MM.1S (cell line): ENCODE measurements around the gene NUDT14.
A peak's percentile ranks its signal among the peaks of the same experiment; 100 is the strongest.

Experiments used
- DNase-seq: peaks from one replicate; pipeline ENCODE4 v3.0.0-alpha.2; 2015
- H2AFZ ChIP-seq: fragments of 300-600 bp; sonication (generic); 2 replicates; pipeline ENCODE4 v1.6.0; 2016; ENCODE audit warnings: antibody characterized with exemption, low read length
- H3F3A ChIP-seq: fragments of 300-600 bp; sonication (generic); 2 replicates; pipeline ENCODE4 v1.6.1; 2016; ENCODE audit warnings: mild to moderate bottlenecking, antibody characterized with exemption, low read length, moderate library complexity, mixed read lengths; ENCODE audit not compliant: insufficient read depth
- H3K27ac ChIP-seq: fragments of 300-600 bp; sonication (generic); 2 replicates; pipeline ENCODE4 v1.5.1; 2016; ENCODE audit warnings: mild to moderate bottlenecking, low read length
- H3K27me3 ChIP-seq: fragments of 300-600 bp; sonication (generic); replicated peaks from 2 replicates; pipeline ENCODE4 v1.6.0; 2016; ENCODE audit warnings: low read length; ENCODE audit not compliant: insufficient read depth
- H3K36me3 ChIP-seq: fragments of 300-600 bp; sonication (generic); replicated peaks from 2 replicates; pipeline ENCODE4 v1.6.1; 2016; ENCODE audit warnings: mild to moderate bottlenecking, low read length, mixed read lengths; ENCODE audit not compliant: insufficient read depth
- H3K4me1 ChIP-seq: fragments of 300-600 bp; sonication (generic); 2 replicates; pipeline ENCODE4 v1.6.1; 2016; ENCODE audit warnings: low read length, mixed read lengths
- H3K4me2 ChIP-seq: fragments of 300-600 bp; sonication (generic); 2 replicates; pipeline ENCODE4 v1.6.0; 2016; ENCODE audit warnings: low read depth, low read length
- H3K4me3 ChIP-seq: fragments of 300-600 bp; sonication (generic); 2 replicates; pipeline ENCODE4 v1.5.1; 2016; ENCODE audit warnings: low read length, mixed read lengths
- H3K79me2 ChIP-seq: fragments of 300-600 bp; sonication (generic); 2 replicates; pipeline ENCODE4 v1.6.1; 2016; ENCODE audit warnings: mixed run types, low read length, mixed read lengths
- H3K9ac ChIP-seq: fragments of 300-600 bp; sonication (generic); 2 replicates; pipeline ENCODE4 v1.6.1; 2016; ENCODE audit warnings: low read length, mixed read lengths
- H3K9me2 ChIP-seq: fragments of 300-600 bp; sonication (generic); replicated peaks from 2 replicates; pipeline ENCODE4 v1.6.1; 2016; ENCODE audit warnings: mild to moderate bottlenecking, low read length, mixed read lengths; ENCODE audit not compliant: insufficient read depth
- H3K9me3 ChIP-seq: fragments of 300-600 bp; sonication (generic); replicated peaks from 2 replicates; pipeline ENCODE4 v1.6.1; 2016; ENCODE audit warnings: mild to moderate bottlenecking, low read length, mixed read lengths; ENCODE audit not compliant: insufficient read depth
- H4K20me1 ChIP-seq: fragments of 300-600 bp; sonication (generic); 2 replicates; pipeline ENCODE4 v1.6.1; 2016; ENCODE audit warnings: mild to moderate bottlenecking, low read length, moderate library complexity, mixed read lengths; ENCODE audit not compliant: insufficient read depth
- EZH2 ChIP-seq: fragments of 300-600 bp; sonication (generic); optimal IDR thresholded peaks from 2 replicates; pipeline ENCODE3; 2017; ENCODE audit warnings: low read depth, mild to moderate bottlenecking, antibody characterized with exemption, low read length, mixed read lengths
- EZH2phosphoT487 ChIP-seq: fragments of 300-600 bp; sonication (generic); IDR thresholded peaks from 2 replicates; pipeline ENCODE4 v1.6.1; 2018; ENCODE audit warnings: antibody characterized with exemption, low read length
- TF ChIP-seq, protein P1 (sequence below): fragments of 300-600 bp; sonication (generic); IDR thresholded peaks from 2 replicates; pipeline ENCODE4 v1.5.1; 2016; ENCODE audit warnings: antibody characterized with exemption, low read length, mixed read lengths

The NUDT14 gene

GRCh38 chr14:105180592-105181548 is at the start of gene NUDT14:
TSS of gene NUDT14 (minus strand) at chr14:105181312. CDS start at chr14:105181209, 103 bp downstream.
- Histone ChIP-seq H3K9me3 (no peaks in the 10 kb centered on the region), H3K9me2 (no peaks in the 10 kb centered on the region), H3K79me2 (no peaks in the 10 kb centered on the region), H3K4me3 (peak within 1 kb of the TSS; percentile 65), H3K36me3 (no peaks in the 10 kb centered on the region), H3K4me2 (peak within 1 kb of the TSS; percentile 59; the same call in 1 of the 2 replicates), H3K27ac (no peak within 1 kb of the TSS), H3K27me3 (peaks cover 12% of the 10 kb centered on the region; the same call in 1 of the 2 replicates), H3K4me1 (no peaks in the 10 kb centered on the region), H3K9ac (peak within 1 kb of the TSS; percentile 35; the same call in 1 of the 2 replicates), H2AFZ (no peak within 1 kb of the TSS), H4K20me1 (no peaks in the 10 kb centered on the region), H3F3A (no peaks in the 10 kb centered on the region)
- DNase-seq: peak; percentile 58
- TF ChIP-seq EZH2phosphoT487 (no peak), EZH2 (no peak)
- TF ChIP-seq, protein P1, sequence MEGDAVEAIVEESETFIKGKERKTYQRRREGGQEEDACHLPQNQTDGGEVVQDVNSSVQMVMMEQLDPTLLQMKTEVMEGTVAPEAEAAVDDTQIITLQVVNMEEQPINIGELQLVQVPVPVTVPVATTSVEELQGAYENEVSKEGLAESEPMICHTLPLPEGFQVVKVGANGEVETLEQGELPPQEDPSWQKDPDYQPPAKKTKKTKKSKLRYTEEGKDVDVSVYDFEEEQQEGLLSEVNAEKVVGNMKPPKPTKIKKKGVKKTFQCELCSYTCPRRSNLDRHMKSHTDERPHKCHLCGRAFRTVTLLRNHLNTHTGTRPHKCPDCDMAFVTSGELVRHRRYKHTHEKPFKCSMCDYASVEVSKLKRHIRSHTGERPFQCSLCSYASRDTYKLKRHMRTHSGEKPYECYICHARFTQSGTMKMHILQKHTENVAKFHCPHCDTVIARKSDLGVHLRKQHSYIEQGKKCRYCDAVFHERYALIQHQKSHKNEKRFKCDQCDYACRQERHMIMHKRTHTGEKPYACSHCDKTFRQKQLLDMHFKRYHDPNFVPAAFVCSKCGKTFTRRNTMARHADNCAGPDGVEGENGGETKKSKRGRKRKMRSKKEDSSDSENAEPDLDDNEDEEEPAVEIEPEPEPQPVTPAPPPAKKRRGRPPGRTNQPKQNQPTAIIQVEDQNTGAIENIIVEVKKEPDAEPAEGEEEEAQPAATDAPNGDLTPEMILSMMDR: no peak

DNA sequence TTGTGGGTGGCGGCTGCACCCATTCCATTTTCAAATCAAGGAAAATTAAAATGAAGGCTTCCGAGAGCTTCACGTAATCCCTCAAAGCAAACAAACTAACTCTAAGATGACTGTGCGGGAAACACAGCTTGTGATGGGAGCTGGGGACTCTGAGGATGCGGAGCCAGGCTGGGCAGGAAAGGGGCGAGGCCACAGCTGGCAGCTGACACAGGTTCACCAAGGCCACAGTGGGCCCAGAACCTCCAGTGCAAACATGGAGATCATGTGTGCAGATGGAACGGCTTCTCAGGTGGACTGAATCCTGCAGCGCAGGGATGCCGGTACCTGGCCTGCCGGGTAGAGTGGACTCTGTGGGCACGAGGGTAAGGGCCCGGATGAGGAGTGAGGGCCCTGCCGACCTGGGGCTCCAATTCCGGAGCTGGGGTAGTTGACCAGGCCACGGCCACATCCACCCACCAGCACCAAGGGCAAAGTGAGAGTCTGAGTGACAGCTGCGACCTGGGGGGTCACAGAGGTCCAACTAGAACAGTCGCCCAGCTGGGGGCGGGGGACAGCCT is 48.1 kb upstream of the NUDT14 start:
- no peak for DNase-seq
- no peaks in the 10 kb centered on the region for H4K20me1 ChIP-seq
- TF ChIP-seq, protein P1: no peak
- TF ChIP-seq EZH2 (no peak), EZH2phosphoT487 (no peak)
- H3K9ac ChIP-seq: no peak overlapping the region
- no peaks in the 10 kb centered on the region for H3K36me3 ChIP-seq
- H3K79me2 ChIP-seq: no peaks in the 10 kb centered on the region
- no peak overlapping the region for H3K27ac ChIP-seq
- no peaks in the 10 kb centered on the region for H3K4me1 ChIP-seq
- H3K27me3 ChIP-seq: no peaks in the 10 kb centered on the region
- no peak overlapping the region for H3K4me2 ChIP-seq
- no peaks in the 10 kb centered on the region for H3K9me2 ChIP-seq
- H3F3A ChIP-seq: no peaks in the 10 kb centered on the region
- H3K9me3 ChIP-seq: no peaks in the 10 kb centered on the region
- no peak overlapping the region for H3K4me3 ChIP-seq
- no peak overlapping the region for H2AFZ ChIP-seq

GRCh38 chr14:105228562-105228961 is 47.5 kb upstream of the NUDT14 start:
- H3K27ac ChIP-seq: no peak overlapping the region
- H2AFZ ChIP-seq: no peak overlapping the region
- H3K4me3 ChIP-seq: no peak overlapping the region
- no peak for DNase-seq
- no peaks in the 10 kb centered on the region for H4K20me1 ChIP-seq
- H3K9me3 ChIP-seq: no peaks in the 10 kb centered on the region
- H3K9ac ChIP-seq: no peak overlapping the region
- H3K4me1 ChIP-seq: no peaks in the 10 kb centered on the region
- no peaks in the 10 kb centered on the region for H3K79me2 ChIP-seq
- no peaks in the 10 kb centered on the region for H3F3A ChIP-seq
- H3K36me3 ChIP-seq: no peaks in the 10 kb centered on the region
- H3K9me2 ChIP-seq: no peaks in the 10 kb centered on the region
- no peaks in the 10 kb centered on the region for H3K27me3 ChIP-seq
- H3K4me2 ChIP-seq: no peak overlapping the region
- TF ChIP-seq, protein P1: no peak
- TF ChIP-seq EZH2phosphoT487: no peak
- TF ChIP-seq EZH2: no peak
